Hepatocyte (in vitro differentiated cells): ENCODE measurements around the gene GARS1.
"Not testable (repeated sequence)": the region's sequence is repeated elsewhere in the genome, so short reads cannot be mapped to it uniquely, and the experiment has no call there.

ENCODE experiments used
- EZH2phosphoT487 ChIP-seq: fragments of 200-600 bp; sonication (generic); IDR thresholded peaks from one replicate; pipeline ENCODE4 v1.6.1; 2018; ENCODE audit warnings: antibody characterized with exemption, mild to moderate bottlenecking, low read depth, moderate library complexity; ENCODE audit not compliant: unreplicated experiment, severe bottlenecking
- TF ChIP-seq, protein P1 (sequence below): fragments of 200-600 bp; sonication (generic); IDR thresholded peaks from 2 replicates; pipeline ENCODE4 v1.5.1; 2016; ENCODE audit warnings: antibody characterized with exemption, mild to moderate bottlenecking; ENCODE audit not compliant: poor library complexity

DNA sequence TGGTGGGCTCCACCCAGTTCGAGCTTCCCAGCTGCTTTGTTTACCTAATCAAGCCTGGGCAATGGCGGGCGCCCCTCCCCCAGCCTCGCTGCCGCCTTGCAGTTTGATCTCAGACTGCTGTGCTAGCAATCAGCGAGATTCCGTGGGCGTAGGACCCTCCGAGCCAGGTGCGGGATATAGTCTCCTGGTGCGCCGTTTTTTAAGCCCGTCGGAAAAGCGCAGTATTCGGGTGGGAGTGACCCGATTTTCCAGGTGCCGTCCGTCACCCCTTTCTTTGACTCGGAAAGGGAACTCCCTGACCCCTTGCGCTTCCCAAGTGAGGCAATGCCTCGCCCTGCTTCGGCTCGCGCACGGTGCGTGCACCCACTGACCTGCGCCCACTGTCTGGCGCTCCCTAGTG is 47.6 kb downstream of the GARS1 start:
- not testable (repeated sequence) for TF ChIP-seq EZH2phosphoT487
- TF ChIP-seq, protein P1, sequence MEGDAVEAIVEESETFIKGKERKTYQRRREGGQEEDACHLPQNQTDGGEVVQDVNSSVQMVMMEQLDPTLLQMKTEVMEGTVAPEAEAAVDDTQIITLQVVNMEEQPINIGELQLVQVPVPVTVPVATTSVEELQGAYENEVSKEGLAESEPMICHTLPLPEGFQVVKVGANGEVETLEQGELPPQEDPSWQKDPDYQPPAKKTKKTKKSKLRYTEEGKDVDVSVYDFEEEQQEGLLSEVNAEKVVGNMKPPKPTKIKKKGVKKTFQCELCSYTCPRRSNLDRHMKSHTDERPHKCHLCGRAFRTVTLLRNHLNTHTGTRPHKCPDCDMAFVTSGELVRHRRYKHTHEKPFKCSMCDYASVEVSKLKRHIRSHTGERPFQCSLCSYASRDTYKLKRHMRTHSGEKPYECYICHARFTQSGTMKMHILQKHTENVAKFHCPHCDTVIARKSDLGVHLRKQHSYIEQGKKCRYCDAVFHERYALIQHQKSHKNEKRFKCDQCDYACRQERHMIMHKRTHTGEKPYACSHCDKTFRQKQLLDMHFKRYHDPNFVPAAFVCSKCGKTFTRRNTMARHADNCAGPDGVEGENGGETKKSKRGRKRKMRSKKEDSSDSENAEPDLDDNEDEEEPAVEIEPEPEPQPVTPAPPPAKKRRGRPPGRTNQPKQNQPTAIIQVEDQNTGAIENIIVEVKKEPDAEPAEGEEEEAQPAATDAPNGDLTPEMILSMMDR: not testable (repeated sequence)
